ENCODE data around the gene SRA1.

The SRA1 gene

DNA sequence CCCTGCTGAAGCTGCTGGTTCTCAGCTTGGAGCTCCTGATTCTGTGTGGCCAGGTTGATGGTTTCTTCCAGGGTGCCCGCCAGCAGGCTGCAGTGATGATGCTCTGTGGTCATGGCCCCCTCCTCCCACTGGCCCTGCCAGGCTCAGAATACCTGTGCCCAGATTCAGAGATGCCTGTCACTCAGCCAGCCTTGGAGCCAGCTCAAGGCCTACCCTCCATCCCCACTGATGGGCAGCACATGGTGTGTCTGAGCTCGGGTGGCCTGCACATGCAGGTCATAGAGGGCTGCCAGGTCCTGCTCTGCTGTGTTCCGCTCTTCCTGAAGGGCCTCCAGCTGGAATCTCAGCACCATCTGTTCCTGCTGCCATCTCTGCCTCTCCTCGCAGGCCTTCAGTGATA, 12.8 kb upstream of the SRA1 start:
- DNase-seq, result no peak

DNA sequence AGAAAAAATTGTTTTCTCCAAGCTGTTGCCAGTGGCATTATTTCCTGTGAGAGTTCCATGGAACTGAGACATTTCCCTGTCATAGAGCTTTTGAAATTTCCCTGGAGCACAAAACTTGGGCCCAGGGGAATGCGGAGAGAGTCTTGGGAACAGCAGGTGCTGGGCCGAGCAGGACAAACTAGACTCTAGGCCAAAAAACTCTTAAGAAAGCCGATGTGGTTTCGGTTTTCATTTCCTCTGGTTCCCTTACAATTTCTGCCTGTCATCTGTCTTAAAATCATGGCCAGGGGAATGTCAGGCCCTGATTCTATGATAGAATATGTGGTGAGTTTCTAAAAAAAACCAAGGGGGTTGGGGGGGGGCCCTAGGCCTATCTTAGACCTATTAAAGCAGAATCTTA, 11.9 kb upstream of the SRA1 start:
- no peak for DNase-seq

DNA sequence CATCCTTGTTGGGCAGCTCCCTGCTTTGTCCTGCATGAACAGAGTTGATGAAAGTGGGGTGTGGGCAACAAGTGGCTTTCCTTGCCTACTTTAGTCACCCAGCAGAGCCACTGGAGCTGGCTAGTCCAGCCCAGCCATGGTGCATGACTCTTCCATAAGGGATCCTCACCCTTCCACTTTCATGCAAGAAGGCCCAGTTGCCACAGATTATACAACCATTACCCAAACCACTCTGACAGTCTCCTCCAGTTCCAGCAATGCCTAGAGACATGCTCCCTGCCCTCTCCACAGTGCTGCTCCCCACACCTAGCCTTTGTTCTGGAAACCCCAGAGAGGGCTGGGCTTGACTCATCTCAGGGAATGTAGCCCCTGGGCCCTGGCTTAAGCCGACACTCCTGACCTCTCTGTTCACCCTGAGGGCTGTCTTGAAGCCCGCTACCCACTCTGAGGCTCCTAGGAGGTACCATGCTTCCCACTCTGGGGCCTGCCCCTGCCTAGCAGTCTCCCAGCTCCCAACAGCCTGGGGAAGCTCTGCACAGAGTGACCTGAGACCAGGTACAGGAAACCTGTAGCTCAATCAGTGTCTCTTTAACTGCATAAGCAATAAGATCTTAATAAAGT, 11.3 kb upstream of the SRA1 start:
- DNase-seq, result no peak

DNA sequence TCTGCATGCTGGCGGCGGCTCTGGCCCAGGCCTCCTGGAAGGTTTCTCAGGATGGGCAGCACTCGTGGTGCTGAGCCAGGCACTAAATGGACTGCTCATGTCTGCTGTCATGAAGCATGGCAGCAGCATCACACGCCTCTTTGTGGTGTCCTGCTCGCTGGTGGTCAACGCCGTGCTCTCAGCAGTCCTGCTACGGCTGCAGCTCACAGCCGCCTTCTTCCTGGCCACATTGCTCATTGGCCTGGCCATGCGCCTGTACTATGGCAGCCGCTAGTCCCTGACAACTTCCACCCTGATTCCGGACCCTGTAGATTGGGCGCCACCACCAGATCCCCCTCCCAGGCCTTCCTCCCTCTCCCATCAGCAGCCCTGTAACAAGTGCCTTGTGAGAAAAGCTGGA, 10.6 kb upstream of the SRA1 start:
- no peak for DNase-seq

DNA sequence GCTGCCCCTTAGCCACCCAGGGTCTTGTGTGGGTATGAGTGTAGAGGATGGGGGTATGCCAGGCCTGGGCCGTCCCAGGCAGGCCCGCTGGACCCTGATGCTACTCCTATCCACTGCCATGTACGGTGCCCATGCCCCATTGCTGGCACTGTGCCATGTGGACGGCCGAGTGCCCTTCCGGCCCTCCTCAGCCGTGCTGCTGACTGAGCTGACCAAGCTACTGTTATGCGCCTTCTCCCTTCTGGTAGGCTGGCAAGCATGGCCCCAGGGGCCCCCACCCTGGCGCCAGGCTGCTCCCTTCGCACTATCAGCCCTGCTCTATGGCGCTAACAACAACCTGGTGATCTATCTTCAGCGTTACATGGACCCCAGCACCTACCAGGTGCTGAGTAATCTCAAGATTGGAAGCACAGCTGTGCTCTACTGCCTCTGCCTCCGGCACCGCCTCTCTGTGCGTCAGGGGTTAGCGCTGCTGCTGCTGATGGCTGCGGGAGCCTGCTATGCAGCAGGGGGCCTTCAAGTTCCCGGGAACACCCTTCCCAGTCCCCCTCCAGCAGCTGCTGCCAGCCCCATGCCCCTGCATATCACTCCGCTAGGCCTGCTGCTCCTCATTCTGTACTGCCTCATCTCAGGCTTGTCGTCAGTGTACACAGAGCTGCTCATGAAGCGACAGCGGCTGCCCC, 10.0 kb upstream of the SRA1 start:
- no peak for DNase-seq

DNA sequence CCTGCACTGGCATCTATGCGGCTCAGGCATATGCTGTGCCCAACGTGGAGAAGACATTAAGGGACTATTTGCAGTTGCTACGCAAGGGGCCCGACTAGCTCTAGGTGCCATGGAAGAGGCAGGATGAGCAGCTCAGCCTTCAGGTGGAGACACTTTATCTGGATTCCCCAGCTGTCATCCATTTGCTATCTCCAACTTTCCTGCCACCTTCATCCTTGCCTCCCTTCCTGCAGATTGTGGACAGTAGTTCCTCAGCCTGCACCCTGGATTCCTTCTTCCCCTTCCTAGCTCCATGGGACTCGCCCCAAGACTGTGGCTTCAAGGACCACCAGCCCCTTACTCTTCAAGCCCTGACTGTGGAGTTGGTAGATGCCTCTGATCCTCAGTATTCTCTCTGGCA, 9.4 kb upstream of the SRA1 start:
- no peak for DNase-seq

DNA sequence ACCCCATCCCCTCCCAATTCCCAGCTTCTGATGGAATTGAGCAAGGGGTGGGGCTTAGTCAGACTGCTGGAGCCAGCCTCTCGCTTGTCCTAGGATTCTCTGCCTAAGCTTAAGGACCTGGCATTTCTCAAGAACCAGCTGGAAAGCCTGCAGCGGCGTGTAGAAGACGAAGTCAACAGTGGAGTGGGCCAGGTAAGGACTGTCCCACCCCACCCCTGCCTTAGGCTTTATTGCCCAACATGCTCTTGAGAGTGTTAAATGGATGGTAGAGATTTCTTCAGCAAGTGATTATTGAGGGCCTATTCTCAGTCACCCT, 8.5 kb upstream of the SRA1 start:
- DNase-seq, result no peak

DNA sequence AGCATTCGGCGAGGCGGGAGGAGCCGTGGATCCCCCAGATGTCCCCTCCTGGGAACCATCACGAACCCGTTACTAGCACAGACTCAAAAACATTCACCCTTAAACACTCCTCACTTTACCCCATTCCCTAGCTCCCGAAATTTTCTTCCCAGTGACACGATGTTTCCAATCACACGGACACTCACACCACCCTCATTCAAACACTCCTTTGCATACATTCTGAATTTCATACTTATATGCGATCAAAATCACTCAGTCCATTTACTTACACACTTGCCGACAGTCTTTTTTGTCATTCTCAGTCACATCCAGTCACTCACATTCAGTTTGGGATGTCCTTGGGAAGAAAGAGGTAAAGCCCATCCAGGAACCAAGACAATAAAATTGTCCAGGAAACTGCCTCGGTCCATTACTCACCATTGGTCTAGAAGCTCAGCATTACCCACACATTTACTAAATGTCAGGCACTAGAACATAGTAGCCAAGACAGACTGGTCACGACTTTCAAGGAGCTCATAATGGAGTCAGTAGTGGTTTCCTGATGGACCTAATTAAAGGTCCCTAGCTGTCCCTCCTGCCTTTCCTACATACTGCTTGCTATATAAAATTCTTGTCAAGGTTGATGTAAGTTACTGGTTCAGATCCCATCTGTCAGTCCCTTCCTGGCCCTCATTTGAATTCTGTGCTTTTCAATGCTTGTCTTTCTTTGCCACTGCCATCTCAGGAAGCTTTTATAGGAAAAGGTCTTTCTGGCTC, 7.9 kb upstream of the SRA1 start:
- no peak for DNase-seq

DNA sequence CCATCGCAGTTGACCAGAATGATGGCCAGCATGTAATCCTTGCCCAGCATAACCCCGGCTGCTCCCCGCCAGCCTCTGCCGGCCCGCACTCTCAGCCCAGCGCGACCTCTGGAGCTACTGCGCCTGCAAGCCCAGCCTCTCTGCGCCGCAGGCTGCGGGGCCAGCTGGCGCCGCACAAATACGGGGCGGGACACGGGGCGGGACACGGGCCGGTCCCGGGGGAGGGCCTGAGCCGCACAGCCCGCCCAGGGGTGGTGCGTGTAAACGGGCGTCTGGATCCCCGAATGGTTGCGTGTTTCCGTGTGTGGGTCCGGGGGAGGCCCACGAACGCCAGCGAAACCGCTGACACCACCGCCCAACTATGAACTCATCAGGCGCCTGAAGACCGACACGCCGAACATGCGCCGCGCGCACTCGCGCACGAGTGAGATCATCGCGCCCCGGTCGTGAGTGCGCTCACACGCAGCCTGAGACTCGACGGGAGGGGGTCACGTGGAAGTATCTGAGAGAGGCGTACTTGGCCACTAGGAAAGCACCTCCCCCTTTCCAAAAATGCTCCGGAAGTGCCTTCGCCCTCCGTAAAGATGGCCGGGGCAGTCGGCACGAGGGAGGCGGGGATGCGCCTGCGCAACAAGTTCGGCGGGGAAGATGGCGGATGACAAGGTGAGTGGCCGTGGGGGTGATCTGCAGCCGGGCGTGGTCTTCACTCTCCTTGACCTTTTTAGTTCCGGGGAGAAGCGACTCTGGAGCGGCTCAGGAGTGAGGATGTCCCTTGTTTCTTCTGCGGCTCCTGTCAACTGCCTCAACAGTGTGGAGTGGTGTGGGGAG, 7.1 kb upstream of the SRA1 start, which contains the start of the genes APBB3 and SLC35A4:
Gene APBB3, minus strand, starts transcription at position 403 of the 828 bp plus-strand sequence. Its CDS starts 353 bp downstream, at position 50.
Gene SLC35A4, plus strand, starts transcription at position 633 of the 828 bp plus-strand sequence. CDS start 2,342 bp downstream, outside the sequence.
- DNase-seq, result peak; percentile 87

DNA sequence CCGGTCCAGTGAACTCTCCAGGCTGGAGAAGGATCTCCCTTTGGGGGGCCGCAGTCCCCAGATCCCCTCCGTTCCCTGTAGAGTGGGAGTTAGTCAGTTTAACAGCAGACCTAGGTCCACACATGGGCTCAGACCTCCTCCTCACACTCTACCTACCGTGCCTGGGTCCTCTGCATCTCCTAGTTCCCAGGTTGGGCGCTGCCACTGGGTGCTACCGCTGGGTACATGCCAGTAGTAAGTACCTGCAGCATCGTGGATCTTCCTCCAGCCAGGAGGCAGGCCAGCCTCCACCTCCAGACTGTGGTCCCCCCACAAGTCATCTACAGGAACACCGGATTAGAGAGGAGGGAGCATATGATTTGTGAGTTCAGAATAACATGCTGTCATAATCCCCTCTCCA, 6.3 kb upstream of the SRA1 start:
- DNase-seq, result no peak

DNA sequence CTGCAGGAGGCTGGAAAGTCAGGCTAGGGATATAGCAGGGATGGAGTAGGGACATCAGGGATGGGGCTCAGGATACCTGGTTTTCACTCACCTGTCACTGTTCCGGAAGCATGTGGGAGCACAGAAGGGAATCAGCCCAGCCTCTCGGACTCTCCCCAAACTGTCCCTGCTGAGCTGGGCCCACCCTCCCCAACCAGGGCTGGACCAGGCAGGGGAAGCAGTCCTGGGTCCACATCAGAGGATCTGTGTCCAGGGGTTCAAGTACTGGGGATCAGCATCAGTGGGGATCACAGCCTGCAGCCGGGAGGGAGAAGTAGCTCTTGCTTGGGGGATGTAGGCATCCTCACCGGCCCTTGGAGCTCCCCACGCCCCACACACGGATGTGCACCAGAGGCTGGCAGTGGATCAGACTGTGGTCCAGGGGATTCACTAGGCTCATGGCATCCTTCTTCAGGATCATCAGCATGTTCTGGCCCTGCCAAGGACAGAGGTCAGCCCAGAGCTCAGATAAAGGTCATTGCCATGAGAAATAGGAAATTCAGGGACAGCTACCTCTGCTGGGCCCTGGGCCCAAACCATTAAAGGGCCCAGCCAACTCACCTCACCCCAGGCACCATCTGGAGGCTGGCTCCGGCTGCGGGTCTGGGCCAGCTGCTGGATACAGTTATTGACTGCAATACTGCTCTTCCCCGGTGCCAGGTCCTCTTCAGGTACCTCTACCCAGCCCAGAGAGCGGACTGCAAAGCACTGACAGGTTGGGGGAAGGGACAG, 4.7 kb upstream of the SRA1 start:
- DNase-seq, result no peak

DNA sequence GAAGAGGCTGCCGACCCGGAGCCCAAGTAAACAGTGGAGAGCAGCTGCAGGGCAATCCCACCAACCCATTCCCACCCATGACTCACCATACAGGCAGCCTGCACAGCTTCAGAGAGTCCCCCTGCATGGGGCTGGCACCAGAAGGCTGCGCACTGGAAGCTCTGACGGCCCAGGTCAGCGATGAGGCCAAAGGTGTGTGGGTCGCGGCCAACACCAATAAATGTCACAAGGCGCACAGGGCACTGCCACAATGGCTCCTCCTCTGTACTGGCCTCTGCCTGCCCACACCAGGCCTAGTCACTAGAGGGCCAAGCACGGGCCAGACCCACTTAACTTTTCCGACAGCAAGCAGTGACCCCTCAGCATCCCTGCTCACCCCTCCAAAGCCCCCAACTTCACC, 3.0 kb upstream of the SRA1 start:
- DNase-seq, result no peak

DNA sequence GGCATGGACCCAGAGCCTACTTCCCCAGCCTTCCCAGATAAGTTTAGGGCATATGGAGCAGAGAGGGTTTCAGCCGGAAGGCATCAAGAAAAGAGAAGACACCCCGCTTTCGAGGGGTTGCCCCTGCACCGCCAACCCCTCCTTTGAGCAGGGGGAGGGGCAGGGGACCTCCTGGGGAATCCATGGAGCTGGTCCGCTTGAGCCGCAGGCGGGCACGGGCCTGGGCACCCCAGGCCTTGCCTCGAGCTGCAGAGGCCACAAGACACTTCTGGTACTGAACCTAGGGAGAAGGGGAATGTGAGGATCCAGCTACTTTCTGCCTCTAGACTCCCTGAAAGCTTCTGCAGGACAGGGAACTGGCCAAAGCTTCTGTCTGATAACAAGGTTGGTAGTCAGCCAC, 1.3 kb upstream of the SRA1 start:
- no peak for DNase-seq

DNA sequence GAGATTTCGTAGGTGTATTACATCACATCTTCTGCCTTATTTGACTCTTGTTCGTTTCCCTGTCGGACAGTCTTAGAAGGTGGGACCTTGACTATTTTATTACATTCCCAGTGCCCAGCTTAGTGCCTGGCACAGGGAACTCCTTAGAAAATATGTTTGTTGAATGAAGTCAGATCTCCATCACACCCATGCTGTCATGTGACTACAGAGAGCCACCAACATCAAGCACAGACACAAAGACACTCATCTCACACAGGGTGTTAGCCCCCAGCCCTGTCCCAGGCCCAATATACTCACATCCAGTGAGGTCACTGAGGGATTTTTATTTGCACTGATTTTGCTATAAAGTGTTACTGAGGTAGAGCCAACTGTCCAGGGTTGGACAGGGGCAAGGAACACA, 692 bp upstream of the SRA1 start:
- DNase-seq, result no peak

DNA sequence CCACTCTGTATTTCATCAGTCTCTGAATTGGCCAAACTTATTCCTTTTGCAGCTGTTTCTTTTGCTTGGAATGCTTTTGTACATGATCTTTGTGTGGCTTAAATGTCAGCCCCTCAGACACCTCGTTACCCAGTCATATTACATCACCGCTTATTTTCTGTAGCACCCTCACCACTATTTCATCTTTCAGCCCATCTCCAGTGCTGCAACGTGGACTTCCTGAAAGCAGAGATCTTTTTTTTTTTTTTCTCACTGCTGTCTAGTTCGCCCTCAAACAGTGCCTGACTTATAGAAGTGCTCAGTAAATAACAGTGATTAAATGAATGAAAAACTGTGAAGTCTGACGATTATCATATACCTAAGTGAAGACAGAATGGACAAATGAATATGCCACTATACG, 835 bp downstream of the SRA1 start:
- DNase-seq, result no peak

DNA sequence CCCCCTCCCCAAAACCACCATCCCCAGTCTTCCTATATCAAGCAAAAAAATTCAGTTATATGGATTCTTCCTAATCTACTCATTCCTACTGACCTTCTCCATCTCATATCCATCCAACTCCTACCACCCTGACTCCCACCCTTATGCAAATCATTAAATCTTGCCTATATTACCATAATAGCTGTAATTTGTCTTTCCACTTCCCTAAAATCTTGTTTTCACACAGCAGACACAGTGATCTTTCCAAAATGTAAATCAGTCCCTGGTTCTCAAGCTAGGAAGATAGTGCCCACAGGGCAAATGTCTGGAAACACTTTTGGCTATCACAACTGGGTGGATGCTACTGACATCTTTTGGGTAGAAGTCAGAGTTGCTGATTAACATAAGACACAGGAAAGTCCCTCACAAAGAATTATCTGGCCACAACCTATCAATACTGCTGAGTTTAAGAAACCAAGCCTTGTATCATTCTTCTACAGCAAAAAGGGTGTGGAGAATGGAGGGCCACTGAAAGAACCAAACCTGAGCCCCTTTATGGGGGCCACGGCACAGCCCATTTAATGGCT, 1.4 kb downstream of the SRA1 start:
- peak; percentile 4 for DNase-seq

DNA sequence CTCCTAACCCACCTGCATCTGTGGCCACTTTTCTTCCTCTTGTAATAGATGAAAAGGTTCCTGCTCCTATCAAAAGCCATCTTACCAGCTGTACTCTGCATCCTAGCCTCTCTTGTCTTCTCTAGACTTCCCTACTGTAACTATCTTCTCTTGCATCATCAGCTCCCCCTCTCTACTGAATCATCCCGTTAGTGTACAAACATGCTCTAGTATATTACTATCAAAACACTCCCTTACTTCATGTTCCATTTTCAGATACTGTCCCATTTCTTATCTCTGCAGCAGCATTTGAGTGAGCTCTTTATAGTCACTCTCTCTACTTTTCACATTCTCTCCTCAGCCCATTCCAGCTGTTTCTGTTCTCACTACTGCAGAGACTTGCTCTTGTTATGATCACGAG, 2.8 kb downstream of the SRA1 start:
- no peak for DNase-seq

DNA sequence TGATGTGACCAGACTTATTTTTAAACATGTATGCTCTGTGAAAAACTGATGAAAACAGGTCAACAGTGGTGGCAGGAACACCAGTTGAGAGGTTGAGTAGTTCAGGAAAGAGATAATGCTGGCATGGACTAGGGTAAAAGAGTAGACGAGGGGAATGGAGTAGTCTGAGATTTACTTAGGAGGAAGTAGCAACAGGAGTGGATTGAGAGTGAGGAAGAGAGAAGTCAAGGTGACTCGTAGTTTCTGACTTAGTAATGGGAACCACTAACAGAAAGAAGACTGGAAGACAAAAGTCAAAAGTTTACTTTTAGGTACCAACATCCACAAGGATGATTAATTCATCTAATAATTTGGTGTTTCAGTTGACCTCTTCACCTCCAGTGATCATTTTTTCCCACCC, 3.6 kb downstream of the SRA1 start:
- DNase-seq, result no peak

DNA sequence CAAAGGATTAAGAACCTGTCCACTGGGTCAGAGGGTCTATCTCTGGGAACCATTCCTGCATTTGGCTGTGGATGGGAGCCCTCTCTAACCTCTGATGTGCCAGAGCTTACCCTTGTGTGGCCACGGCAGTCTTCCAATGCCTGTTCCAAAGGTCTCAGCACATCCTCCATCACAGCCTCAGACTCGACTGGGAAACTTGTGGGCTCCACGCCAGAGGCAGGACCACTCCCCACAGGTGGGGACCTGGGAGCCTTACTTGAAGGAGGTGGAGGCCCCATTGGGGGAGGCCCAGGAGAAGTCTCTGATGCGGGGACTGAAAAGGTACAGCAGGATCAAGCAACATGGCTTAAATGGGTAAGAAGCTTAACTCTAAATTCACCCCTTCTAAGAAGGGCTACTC, 5.4 kb downstream of the SRA1 start:
- DNase-seq, result no peak

DNA sequence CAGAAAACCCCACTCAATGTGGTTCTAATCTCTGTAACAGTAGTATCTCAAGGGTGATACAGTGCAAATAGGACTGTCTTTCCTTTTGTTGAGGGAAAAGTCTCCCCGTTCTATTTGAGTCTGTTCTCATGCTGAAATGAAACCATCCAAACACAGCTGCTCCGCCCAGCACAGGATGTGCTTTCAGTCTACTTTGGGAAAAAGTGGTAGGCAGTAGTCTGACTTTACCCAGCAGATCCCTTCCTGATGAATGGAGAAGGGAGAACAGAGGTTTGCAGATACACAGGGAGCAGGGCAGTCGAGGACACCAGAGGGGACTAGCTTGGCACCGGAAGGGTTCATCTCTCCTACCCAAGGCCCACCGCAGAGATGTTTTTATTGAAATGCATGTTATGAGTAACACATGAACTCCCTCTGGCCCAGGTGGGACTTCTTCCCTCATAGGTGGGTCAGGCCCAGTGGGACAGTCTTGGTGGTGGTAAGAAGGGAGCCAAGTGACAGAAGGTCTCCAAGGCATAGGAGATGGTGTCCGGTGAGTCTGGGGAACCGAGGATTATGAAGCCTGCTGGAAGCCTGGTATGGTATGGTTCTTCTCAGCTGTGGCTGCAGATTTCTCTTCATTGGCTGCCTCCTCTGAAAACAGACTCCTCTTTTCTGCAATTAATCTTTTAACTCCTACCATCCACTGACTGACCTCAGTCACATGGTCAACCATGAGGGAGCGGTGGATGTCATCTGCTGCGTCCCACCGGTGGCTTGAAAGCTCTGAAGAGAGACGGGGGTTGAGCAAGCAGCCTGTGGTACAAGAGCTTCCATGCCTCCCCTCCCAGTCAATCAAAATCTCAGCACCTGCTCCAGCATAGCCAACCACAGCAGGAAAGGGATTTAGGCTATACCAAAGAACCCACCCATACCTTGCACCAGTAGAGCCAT, 6.9 kb downstream of the SRA1 start:
- no peak for DNase-seq

All from NCI-H1048 (cell line).